GM12873 (cell line): ENCODE measurements around the gene ZNF432.

Experiments
- TF ChIP-seq, protein P1 (sequence below): IDR thresholded peaks from 2 replicates; pipeline ENCODE4 v1.5.1; 2012; ENCODE audit warnings: low read depth, mild to moderate bottlenecking, moderate library complexity, low read length, control low read depth; ENCODE audit not compliant: insufficient read depth; ENCODE audit errors: missing control alignments

Gene ZNF432

GRCh38 chr19:51983361-51983760 is 65.3 kb downstream of the ZNF432 start:
- TF ChIP-seq, protein P1, sequence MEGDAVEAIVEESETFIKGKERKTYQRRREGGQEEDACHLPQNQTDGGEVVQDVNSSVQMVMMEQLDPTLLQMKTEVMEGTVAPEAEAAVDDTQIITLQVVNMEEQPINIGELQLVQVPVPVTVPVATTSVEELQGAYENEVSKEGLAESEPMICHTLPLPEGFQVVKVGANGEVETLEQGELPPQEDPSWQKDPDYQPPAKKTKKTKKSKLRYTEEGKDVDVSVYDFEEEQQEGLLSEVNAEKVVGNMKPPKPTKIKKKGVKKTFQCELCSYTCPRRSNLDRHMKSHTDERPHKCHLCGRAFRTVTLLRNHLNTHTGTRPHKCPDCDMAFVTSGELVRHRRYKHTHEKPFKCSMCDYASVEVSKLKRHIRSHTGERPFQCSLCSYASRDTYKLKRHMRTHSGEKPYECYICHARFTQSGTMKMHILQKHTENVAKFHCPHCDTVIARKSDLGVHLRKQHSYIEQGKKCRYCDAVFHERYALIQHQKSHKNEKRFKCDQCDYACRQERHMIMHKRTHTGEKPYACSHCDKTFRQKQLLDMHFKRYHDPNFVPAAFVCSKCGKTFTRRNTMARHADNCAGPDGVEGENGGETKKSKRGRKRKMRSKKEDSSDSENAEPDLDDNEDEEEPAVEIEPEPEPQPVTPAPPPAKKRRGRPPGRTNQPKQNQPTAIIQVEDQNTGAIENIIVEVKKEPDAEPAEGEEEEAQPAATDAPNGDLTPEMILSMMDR: no peak
